T-helper 2 cell treated with Interferon-gamma antibody and Interleukin-4, amounts not matched to agents 5 μg/mL and 100 μg/mL, for 36 hours (primary cell): Measurements from ENCODE around the gene TFIP11.
A peak's percentile ranks its signal among the peaks of the same experiment; 100 is the strongest.

Experiments
- DNase-seq: peaks from one replicate; pipeline ENCODE4 v3.0.0; 2021; ENCODE audit warnings: low spot score
- H3K27ac Mint-ChIP-seq: one replicate; pipeline ENCODE4 v1.8.0; 2021; ENCODE audit warnings: mild to moderate bottlenecking, mixed read lengths
- H3K27me3 Mint-ChIP-seq: one replicate; pipeline ENCODE4 v1.8.0; 2021; ENCODE audit warnings: low read depth, mixed read lengths
- H3K36me3 Mint-ChIP-seq: one replicate; pipeline ENCODE4 v1.8.0; 2021; ENCODE audit warnings: low read depth, mixed read lengths
- H3K4me1 Mint-ChIP-seq: one replicate; pipeline ENCODE4 v1.8.0; 2021; ENCODE audit warnings: low read depth, mixed read lengths
- H3K4me3 Mint-ChIP-seq: one replicate; pipeline ENCODE4 v1.8.0; 2022; ENCODE audit warnings: mild to moderate bottlenecking, moderate library complexity, mixed read lengths
- H3K9me3 Mint-ChIP-seq: one replicate; pipeline ENCODE4 v1.8.0; 2021; ENCODE audit warnings: mixed read lengths

The TFIP11 gene

GRCh38 chr22:26548303-26548702, 36.0 kb upstream of the TFIP11 start:
- no peaks in the 10 kb centered on the region for H3K27me3 Mint-ChIP-seq
- peaks cover 9% of the 10 kb centered on the region for H3K4me1 Mint-ChIP-seq
- no peak overlapping the region for H3K27ac Mint-ChIP-seq
- no peak overlapping the region for H3K4me3 Mint-ChIP-seq
- H3K9me3 Mint-ChIP-seq = no peaks in the 10 kb centered on the region
- peaks cover 8% of the 10 kb centered on the region for H3K36me3 Mint-ChIP-seq
- DNase-seq = no peak

GRCh38 chr22:26547837-26548236, 35.6 kb upstream of the TFIP11 start:
- H3K4me1 Mint-ChIP-seq = peaks cover 12% of the 10 kb centered on the region

DNA sequence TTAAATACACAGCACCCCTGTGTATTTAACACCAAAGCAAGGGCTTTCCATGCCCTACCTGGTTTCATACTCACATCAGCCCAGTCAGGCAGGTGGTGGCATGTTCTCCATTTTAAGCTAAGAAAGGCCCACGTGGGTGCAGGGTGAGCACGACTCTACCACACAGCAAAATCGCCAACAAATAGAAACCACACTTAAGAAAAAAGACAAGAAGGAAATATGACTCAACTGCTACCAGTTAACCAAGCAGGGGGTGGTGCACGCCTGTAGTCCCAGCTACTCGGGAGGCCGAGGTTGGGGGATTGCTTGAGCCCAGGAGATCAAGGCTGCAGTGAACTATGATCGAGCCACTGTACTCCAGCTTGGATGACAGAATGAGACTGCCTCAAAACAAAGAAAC, 35.2 kb upstream of the TFIP11 start:
- Mint-ChIP-seq H3K27me3 (no peaks in the 10 kb centered on the region), H3K9me3 (no peaks in the 10 kb centered on the region), H3K4me3 (no peak overlapping the region), H3K36me3 (peaks cover 8% of the 10 kb centered on the region), H3K4me1 (peaks cover 16% of the 10 kb centered on the region), H3K27ac (peak overlapping the region; percentile 8)
- no peak for DNase-seq

More at GRCh38 chr22:26547837-26548236, 35.6 kb upstream of the TFIP11 start:
- DNase-seq = no peak
- Mint-ChIP-seq H3K9me3 (no peaks in the 10 kb centered on the region), H3K27ac (no peak overlapping the region), H3K36me3 (peaks cover 8% of the 10 kb centered on the region), H3K4me3 (no peak overlapping the region), H3K27me3 (no peaks in the 10 kb centered on the region)

GRCh38 chr22:26546282-26546681, 34.0 kb upstream of the TFIP11 start:
- no peak for DNase-seq
- Mint-ChIP-seq H3K27ac (no peak overlapping the region), H3K4me1 (peaks cover 16% of the 10 kb centered on the region), H3K27me3 (no peaks in the 10 kb centered on the region), H3K36me3 (peaks cover 8% of the 10 kb centered on the region), H3K9me3 (no peaks in the 10 kb centered on the region), H3K4me3 (no peak overlapping the region)

DNA sequence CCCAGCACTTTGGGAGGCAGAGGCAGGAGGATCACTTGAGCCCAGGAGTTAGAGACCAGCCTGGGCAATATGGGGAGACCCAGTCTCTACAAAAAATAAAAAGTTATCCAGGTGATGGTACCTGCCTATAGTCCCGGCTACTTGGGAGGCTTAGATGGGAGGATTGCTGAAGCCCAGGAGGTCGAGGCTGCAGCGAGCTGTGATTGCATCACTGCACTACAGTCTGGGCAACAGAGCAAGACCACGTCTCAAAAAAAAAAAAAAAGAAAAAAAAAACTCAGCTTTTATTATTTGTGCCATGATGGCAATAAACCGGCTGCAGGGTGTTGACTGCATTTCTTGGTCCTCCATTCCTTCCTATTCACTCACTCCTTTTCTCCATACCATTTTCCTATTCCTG, 33.6 kb upstream of the TFIP11 start:
- H3K27me3 Mint-ChIP-seq = no peaks in the 10 kb centered on the region
- no peak overlapping the region for H3K27ac Mint-ChIP-seq
- no peaks in the 10 kb centered on the region for H3K9me3 Mint-ChIP-seq
- DNase-seq = no peak
- peaks cover 16% of the 10 kb centered on the region for H3K4me1 Mint-ChIP-seq
- peaks cover 8% of the 10 kb centered on the region for H3K36me3 Mint-ChIP-seq
- no peak overlapping the region for H3K4me3 Mint-ChIP-seq

DNA sequence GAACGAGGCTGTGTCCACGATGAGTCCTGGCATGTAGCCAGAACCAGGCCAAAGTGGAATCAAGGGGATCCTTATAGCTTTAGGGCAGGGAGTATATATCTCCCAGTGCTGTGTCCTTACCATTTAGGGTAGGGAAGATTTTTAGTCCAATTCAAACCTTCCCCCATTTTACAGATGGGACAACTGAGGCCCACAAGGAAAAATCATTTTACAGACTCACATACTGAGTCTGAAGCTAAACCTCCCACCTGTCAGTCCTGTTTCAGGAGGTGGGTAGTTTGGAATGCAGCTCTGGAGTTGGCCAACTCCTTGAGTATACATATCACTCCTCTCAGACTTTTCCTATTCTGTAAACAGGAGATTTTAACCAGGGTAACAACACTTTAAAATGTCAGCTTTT, 33.1 kb upstream of the TFIP11 start:
- no peak overlapping the region for H3K27ac Mint-ChIP-seq
- H3K36me3 Mint-ChIP-seq = peaks cover 11% of the 10 kb centered on the region
- H3K4me1 Mint-ChIP-seq = peaks cover 16% of the 10 kb centered on the region
- no peak overlapping the region for H3K4me3 Mint-ChIP-seq
- H3K9me3 Mint-ChIP-seq = no peaks in the 10 kb centered on the region
- H3K27me3 Mint-ChIP-seq = no peaks in the 10 kb centered on the region
- no peak for DNase-seq

DNA sequence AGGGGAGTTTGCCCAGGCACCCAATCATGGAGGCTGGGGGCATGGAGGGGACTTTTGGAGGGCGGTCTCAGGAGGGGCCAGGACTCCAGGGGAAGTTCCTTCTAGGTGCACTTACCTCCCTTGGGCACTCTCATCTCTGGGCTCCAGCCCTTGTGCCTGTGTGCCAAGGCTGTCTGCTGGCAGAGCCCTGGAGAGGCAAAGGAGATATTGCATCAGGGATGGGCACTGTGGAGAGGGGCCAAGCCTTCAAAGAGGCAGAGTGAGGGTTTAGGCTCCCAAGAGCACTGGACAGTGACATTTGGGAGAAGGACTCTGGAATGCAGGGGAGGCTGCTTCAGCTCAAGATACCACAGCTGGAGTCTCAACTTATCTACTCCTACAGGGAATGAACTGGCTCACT, 32.2 kb upstream of the TFIP11 start:
- Mint-ChIP-seq H3K27me3 (no peaks in the 10 kb centered on the region), H3K9me3 (no peaks in the 10 kb centered on the region), H3K4me1 (peaks cover 16% of the 10 kb centered on the region), H3K4me3 (no peak overlapping the region), H3K36me3 (peaks cover 12% of the 10 kb centered on the region), H3K27ac (peak overlapping the region; percentile 55)
- no peak for DNase-seq

DNA sequence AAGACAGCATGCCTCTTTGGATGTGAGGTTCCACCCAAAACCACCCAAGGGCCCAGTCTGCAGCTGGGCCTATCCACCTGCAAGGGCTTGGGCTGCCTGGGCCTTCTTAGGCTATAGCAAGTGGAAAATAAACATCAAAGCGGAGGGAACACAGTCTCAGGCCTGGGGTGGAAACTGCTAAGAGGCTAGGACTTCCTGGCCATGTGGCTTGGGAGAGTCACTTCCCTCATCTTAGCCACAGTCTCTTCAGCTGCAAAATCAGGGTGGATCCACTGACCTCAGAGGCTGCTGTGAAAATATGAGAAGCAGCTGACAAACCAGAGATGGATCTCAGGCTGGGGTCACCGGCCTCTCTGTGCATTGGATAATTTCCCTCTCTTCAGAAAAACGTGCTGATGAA, 30.6 kb upstream of the TFIP11 start:
- peaks cover 16% of the 10 kb centered on the region for H3K4me1 Mint-ChIP-seq
- no peak for DNase-seq

DNA sequence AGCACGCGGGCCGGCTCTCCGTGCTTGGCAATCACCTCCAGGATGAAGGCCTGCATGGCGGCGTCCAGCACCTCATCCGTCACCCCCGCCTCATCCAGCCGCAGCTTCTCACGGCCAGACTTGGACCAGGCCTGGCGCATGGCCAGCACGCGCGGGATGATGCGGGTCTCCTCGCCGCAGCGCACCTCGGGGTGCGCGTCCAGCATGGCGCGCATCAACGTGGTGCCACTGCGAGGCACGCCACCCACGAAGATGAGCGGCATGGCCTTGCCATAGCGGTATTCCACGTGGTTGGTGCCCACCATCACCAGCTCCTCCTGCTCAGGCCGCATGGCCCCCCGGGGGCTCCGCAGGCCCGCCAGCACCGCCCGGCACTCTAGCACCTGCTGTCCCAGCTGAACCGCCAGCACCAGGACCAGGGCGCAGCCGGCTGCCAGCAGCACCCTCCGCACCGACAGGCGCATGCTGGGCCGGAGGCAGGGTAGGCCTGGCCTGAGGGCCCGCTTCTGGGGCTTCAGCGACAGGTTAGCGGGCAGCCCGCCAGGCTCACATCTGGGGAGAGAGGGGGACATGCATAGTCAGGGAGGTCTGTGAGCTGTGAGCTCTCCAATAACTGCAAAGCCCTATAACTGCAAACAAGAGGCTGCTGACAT, 29.0 kb upstream of the TFIP11 start:
- Mint-ChIP-seq H3K36me3 (peaks cover 7% of the 10 kb centered on the region), H3K4me3 (no peak overlapping the region), H3K27ac (no peak overlapping the region), H3K4me1 (peaks cover 8% of the 10 kb centered on the region), H3K9me3 (no peaks in the 10 kb centered on the region), H3K27me3 (no peaks in the 10 kb centered on the region)
- no peak for DNase-seq

More for the DNA sequence above, 30.6 kb upstream of the TFIP11 start:
- no peaks in the 10 kb centered on the region for H3K9me3 Mint-ChIP-seq
- H3K27ac Mint-ChIP-seq = peak overlapping the region; percentile 71
- H3K4me3 Mint-ChIP-seq = no peak overlapping the region
- H3K36me3 Mint-ChIP-seq = peaks cover 14% of the 10 kb centered on the region
- no peaks in the 10 kb centered on the region for H3K27me3 Mint-ChIP-seq

- Mint-ChIP-seq H3K9me3 (no peaks in the 10 kb centered on the region), H3K27me3 (no peaks in the 10 kb centered on the region), H3K4me3 (no peak overlapping the region), H3K4me1 (peaks cover 10% of the 10 kb centered on the region), H3K27ac (no peak overlapping the region), H3K36me3 (peaks cover 13% of the 10 kb centered on the region)
- DNase-seq = no peak
Measured at GRCh38 chr22:26540119-26540518, 27.8 kb upstream of the TFIP11 start.

DNA sequence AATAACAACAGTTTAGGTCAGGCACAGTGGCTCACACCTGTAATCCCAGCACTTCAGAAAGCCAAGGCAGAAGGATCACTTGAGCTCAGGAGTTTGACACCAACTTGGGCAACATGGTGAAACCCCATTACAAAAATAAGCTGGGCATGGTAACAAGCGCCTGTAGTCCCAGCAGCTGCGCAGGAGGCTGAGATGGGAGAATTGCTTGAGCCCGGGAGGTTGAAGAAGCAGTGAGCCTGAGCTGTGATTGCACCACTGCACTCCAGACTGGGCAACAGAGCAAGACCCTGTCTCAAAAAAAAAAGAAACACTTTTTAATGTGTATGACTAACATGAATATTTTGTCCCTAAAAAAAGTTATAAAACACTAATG, 24.5 kb upstream of the TFIP11 start:
- H3K4me1 Mint-ChIP-seq = peaks cover 2% of the 10 kb centered on the region
- H3K27me3 Mint-ChIP-seq = no peaks in the 10 kb centered on the region
- no peaks in the 10 kb centered on the region for H3K9me3 Mint-ChIP-seq
- no peak for DNase-seq
- H3K4me3 Mint-ChIP-seq = no peak overlapping the region
- peaks cover 13% of the 10 kb centered on the region for H3K36me3 Mint-ChIP-seq
- no peak overlapping the region for H3K27ac Mint-ChIP-seq

DNA sequence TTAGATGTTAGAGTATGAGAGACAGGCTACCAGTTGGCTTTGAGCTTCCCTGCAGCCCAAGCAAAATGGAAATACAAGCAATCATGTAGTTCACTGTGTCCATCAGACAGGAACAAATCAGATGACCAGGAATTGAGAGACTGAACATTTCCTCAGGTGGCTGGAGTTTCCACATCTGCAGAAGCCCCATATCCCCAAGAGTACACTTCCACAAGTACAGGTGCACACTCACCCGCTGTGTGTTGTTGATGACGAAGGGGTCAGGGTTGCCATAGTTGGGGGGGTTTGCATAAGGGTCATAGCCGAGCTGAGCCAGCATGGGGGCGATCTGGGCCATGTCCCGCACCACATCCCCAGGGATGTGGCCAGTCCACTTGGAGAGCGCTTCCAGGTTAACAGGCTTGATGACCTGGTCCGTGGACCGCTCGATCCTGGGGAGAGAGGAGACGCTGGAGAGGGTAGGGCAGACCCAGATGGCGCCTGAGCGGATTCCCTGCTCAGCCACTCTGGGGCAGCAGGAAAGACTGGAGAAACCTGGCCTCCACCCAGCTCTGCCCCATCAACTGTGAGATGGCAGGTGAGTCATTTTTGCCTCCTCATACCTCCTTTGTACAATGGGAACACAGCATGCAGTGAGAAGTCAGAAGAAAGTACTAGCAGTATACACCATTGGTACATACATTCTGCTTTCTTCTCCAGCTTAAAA, 23.9 kb upstream of the TFIP11 start:
- H3K36me3 Mint-ChIP-seq = peaks cover 13% of the 10 kb centered on the region
- H3K4me3 Mint-ChIP-seq = no peak overlapping the region
- H3K27ac Mint-ChIP-seq = no peak overlapping the region
- H3K9me3 Mint-ChIP-seq = no peaks in the 10 kb centered on the region
- H3K27me3 Mint-ChIP-seq = no peaks in the 10 kb centered on the region
- peaks cover 2% of the 10 kb centered on the region for H3K4me1 Mint-ChIP-seq
- DNase-seq = no peak

- no peaks in the 10 kb centered on the region for H3K9me3 Mint-ChIP-seq
- H3K4me3 Mint-ChIP-seq = no peak overlapping the region
- no peak for DNase-seq
- no peaks in the 10 kb centered on the region for H3K27me3 Mint-ChIP-seq
- peaks cover 13% of the 10 kb centered on the region for H3K36me3 Mint-ChIP-seq
- H3K4me1 Mint-ChIP-seq = peaks cover 2% of the 10 kb centered on the region
- no peak overlapping the region for H3K27ac Mint-ChIP-seq
Measured at GRCh38 chr22:26535603-26535908, 23.3 kb upstream of the TFIP11 start.

DNA sequence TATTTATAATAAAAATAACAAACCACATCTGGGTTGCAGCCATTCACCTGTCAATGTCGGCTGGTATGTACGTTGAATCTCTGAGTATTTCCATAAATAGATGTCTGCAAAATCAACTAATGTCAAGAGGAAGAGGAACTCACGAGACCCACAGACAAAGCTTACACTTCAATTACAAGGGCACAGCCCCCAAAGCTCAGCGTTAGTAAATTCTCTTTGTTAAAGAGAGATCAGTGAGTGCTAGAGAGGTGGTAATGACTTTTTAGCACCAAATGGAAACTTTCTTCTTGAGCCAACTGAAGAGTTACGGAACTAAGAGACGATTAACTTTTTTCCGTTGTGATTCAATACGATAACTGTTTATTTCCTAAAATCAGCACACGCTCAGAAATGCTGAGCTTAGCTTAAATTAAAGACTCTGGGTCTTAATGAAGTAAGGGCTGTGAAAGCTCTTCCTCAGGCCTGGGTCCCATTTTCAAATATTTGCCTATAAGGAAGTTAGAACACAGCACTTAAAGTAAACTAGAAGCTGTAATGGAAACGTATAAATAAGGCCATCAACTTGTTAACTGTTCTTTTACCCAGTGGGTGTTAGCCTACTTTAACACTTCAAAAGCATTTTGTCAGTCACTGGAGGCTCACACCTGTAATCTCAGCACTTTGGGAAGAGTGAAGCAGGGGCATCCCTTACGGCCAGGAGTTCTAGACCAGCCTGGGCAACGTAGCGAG, 22.8 kb upstream of the TFIP11 start:
- DNase-seq = no peak
- no peak overlapping the region for H3K4me3 Mint-ChIP-seq
- H3K27me3 Mint-ChIP-seq = no peaks in the 10 kb centered on the region
- peaks cover 2% of the 10 kb centered on the region for H3K4me1 Mint-ChIP-seq
- H3K36me3 Mint-ChIP-seq = peaks cover 12% of the 10 kb centered on the region
- H3K27ac Mint-ChIP-seq = no peak overlapping the region
- H3K9me3 Mint-ChIP-seq = no peaks in the 10 kb centered on the region
